GM03348 (cell line): ENCODE data around the gene ERO1B.
A peak's percentile ranks its signal among the peaks of the same experiment; 100 is the strongest.

ENCODE experiments used
- DNase-seq: peaks from one replicate; pipeline ENCODE4 v3.0.0; 2012; ENCODE audit warnings: low spot score

The ERO1B gene

DNA sequence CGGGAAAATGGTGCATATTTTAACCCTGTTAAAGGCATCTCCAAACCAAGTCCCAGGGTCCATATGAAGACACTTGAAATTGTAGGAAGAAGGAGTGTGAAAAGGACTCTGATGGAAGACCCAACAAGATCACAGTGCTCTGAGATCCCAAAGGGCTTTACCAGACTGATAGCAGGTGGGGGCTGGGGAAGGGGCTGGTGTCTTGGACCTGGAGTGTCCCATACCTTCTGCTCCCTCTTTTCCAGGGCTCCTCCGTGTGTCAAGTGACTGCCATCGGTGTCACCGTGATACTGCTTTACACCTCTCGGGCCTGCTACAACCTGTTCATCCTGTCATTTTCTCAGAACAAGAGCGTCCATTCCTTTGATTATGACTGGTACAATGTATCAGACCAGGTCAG lies 102.1 kb downstream of the ERO1B start:
- no peak for DNase-seq

DNA sequence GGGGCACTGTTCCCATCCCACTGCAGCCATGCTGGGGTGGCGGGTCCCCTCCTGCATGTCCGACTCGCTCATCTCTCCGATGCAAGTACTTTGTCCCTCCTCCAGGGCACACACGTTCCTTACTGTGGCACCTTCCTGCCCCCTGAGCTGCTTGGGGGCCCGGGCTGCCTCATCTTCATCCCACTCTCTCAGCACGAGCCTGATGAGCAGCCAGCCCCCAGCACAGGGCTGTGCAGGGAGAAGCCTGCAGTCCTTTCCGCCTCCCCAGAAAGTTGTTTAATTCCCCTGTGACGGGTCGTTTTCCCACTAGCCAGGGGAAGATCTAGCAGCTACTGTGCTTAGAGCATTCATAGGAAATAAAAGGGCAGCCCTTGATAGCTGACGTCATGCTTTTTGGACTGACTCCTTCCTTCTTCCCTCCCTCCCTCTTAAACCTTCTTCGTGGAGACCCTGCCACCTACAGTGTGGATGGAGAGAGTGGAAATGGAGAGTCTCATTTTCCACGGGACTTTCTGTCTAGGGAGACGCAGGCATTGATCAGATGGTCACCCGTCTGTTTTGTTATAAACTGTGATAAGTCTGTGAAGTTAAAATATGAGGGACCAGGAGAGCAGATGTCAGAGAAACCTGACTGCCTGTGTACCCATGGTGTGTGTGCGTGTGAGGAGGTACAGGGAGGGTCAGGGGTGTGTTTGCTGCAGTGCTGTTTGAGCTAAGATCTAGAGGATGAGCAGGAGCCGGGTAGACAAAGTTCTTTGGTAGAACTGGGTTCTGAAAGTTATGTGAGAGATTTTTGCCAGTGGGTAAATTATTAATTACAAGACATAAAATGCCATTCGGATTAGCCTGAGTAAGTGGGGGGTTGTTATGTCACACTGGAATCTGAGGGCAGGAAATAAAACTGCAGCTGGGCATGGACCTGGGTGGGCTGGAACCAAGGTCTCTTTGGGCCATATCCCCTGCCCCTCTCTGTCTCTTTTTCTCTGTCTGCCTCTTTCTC lies 105.1 kb downstream of the ERO1B start:
- no peak for DNase-seq

DNA sequence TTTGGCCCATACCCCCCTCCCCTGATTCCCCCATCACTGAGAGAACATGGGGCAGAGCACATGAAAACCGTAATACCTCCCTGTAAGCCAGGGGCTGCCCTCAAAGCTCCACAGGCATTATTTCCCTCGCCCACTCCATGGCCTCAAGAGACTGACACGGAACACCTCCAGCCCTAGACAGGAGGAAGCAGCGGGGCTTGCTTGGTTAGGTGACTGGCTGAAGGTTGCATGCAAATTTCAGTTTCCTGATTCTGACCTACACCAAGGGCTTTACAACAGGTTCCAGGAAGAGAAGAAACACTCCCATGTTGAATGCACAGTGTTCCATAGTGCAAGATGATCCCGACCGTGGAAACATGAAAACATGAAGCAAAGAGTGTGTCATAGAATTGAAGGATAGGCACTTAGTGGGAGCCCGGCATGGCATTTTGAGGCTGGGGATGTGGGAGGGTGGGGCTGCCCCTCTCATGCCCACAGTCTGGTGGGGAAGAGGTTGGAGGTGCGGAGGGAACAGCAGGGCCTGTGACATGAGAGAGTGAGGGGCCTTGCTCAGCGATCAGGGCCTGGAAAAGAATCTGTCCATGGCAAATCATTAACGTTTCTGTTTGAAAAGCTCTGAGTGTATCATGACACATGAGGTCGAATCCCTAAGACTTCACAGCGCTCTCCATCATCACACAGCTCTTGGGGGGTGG lies 106.0 kb downstream of the ERO1B start:
- DNase-seq, result no peak

DNA sequence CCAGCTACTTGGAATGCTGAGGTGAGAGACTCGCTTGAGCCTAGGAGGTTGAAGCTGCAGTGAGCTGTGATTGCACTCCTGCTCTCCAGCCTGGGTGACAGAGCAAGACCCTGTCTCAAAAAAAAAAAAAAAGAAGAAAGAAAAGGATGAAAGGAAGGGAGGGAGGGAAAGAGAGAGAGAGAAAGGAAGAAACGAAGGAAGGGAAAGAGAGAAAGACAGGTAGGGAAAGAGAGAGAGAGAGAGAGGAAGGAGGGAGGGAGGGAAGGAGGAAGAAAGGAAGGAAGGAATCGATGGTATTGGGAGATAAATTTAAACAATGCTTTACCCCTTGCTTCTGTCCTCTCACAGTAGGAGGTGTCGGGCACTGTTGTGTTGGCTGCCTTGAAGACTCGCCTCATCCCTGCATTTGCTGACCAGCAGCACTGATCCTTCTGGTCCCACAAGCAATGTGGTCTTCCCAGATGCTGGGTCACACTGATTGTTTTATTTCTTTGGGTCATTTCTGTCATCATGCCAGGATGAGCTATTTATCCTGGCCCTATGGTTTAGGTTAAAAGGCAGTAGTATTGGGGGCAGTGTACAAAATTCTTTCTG lies 108.5 kb downstream of the ERO1B start:
- DNase-seq, result no peak

DNA sequence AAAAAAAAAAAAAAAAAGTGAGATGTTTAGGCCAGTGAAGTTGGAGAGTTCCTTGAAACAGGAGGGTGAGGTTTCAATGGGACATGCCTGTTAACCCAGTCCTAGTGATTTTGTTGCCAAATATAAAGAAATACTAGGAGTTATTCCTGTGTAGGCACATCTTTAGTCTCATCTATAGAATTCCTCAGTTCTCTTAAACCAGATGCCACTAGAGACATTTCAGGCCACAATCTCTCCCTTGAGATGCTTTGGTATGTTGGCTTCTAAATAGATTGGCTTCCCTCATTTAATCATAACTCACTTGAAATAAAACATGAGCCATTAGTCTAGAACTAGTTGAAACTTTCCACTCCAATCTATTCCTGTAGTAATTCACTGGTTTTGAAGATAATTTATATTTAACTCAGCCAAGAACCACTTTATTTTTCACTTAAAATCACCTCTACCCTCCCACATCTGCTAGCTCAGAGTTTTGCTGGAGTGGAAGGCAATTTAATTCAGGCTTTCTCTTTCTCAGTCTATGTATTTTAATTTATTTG lies 109.6 kb downstream of the ERO1B start:
- peak; percentile 27 for DNase-seq

- DNase-seq, result no peak
Measured at GRCh38 chr1:236168716-236169429, 112.9 kb downstream of the ERO1B start.

GRCh38 chr1:236167578-236167977 lies 114.2 kb downstream of the ERO1B start:
- no peak for DNase-seq

DNA sequence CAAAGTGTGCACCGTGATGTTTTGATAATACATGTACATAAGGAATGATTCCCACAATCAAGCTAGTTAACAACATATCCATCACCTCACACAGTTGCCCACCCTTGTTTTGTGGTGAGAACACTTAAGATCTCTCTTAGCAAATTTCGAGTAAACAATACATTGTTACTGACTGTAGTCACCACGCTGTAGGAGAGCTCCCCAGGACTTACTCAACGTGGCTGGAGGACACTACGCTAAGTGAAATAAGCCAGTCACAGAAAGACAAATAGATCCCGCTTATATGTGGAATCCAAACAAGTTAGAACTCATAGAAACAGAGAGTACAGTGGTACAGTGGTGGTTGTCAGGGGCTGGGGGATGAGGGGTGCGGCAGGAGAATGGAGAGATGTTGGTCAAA lies 114.6 kb downstream of the ERO1B start:
- DNase-seq, result no peak

DNA sequence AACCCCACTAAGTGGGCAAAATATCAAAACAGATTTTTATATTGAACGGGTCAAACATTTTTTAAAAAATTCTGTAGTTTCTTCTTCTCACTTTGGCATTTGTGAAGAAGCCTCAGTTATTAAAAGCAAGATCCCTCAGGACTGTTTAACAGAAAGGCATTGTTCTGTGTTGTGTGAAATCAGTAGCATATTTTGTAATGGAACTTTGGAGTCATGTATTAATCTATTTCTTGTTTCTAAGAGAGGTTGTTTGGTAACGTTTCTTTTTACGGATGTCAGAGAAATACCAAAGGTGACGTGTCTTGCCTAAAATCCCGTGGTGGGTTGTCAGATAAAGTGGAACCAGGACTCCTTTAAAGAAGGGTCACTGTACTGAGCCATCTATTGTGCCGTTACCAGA lies 115.7 kb downstream of the ERO1B start:
- no peak for DNase-seq
